Measurements from ENCODE around the gene PSMA8.

Gene PSMA8

DNA sequence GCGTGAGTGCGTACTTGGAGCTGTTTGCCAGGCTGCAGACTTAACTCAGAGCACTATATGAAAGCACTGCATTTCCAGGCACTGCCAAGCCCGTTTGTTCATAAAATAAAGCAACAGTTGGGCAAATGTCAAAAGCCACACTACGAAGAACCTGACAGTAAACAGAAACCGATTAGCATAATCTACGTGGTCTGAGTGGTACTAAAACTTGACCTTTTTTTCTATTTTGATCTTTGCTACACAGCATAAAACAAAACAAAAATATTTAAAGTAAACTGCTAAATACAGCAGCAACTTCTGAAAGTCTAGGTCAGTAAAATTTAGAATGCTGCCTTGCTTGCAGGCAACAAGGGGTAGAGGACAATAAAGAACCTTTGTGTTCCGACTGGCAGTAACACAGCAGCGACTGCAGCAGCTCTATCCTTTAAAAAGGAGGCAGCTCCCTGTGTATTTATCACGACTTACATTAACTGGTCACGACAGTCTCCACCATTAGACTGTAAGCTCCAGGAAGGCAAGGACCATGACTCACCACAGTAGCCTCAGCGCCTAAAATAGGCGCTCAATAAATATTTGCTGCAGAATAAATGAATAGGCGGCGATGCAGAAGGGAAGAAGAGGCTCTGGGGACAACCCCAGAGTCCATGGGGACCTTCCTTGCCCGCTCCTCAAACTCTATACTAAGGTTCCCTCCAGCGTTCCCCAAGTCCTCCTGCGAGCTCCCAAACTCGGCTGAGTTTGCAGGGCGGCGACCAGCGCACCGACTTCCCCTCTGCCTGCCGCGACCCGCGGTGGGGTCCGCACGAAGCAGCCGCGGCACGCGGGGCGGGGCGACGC, 44.2 kb upstream of the PSMA8 start:
- DNase-seq: peak; percentile 70
- Histone ChIP-seq H3K79me1 (replicated peaks; ENCODE audit: low read length, poor library complexity, severe bottlenecking) (no peaks in the 10 kb centered on the region), H4K8ac (ENCODE audit: low read length) (peak overlapping the region; percentile 99)

DNA sequence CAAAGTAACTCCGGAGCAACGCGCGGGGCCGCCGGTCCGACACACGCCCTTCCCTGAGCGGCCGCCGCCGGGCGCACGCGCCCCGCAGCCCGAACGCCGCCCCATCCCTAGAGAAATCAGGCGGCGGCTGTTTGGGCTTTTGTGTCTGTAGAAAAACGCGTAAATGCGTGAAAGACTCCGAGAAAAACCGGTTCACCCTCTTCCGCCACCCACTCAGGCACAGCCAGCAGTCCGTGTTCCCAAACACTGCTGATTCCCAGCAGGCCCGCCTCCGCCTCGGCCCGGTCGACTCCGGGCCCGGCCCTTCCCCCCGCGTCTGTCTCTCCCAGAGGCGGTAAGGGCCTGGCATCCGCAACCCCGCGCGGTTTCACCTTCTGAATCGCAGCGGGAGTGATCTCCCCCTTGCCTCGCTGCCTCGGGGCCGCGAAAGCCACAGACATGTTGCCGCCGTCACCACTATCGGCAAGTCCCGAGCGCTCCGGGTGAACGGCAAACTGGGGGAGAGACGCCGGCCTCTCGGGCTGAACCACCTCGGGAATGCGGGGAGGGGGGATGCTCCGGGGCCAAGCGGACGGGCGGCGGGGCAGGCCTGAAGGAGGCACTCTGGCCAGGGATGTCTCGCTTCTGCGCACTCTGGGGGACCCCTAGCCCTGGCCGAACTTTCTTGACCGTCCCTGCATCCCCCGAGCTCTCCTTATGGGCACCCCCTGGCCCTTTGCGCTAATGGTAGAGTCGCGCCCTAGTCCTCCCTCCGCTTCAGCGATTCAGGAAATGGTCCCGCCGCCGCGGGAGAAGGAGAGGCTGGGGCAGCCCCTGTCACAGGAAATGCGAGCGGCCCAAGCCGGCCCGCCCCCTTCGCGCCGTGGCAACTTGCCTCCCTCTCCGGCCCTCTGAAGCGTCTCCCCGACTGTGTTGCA, 43.3 kb upstream of the PSMA8 start, which contains the start of gene SS18:
Gene SS18, minus strand, starts transcription at position 484 of the 917 bp plus-strand sequence. Its CDS starts 44 bp downstream, at position 440.
- peak; percentile 97 for DNase-seq
- H2AFZ ChIP-seq (ENCODE audit: low read depth, low read length): peak within 1 kb of the TSS; percentile 69
- no peaks in the 10 kb centered on the region for H3K79me1 ChIP-seq (replicated peaks; ENCODE audit: low read length, poor library complexity, severe bottlenecking)
- no peaks in the 10 kb centered on the region for H3K4me1 ChIP-seq (ENCODE audit: control insufficient read depth, insufficient read depth, low read depth, low read length)
- peaks cover 4 to 20% of the 10 kb centered on the region in 2 experiments for H3K36me3 ChIP-seq (ENCODE audit: control insufficient read depth in 1 of 2, insufficient read depth in 2 of 2, low read depth in 1 of 2, low read length in 2 of 2)
- under 1% methylated on average over 87 of the region's 89 CpGs for WGBS
- no peaks in the 10 kb centered on the region for H3K9me3 ChIP-seq (ENCODE audit: control insufficient read depth, low read length)
- H3K4ac ChIP-seq (ENCODE audit: low read depth in 1 of 2, low read length in 2 of 2): peak within 1 kb of the TSS; percentile 98 to 100
- H4K91ac ChIP-seq (ENCODE audit: low read length): peak within 1 kb of the TSS; percentile 99
- peak within 1 kb of the TSS; percentile 99 to 100 for H3K18ac ChIP-seq (ENCODE audit: low read depth in 1 of 2, low read length in 2 of 2)
- H3K27ac ChIP-seq (ENCODE audit: low read length, poor library complexity, severe bottlenecking): peak within 1 kb of the TSS; percentile 100
- peak within 1 kb of the TSS; percentile 70 for H2AK5ac ChIP-seq (ENCODE audit: low read length, severe bottlenecking)
- H3K23ac ChIP-seq (ENCODE audit: low read length in 2 of 2): peak within 1 kb of the TSS; percentile 96
- peak within 1 kb of the TSS; percentile 99 for H2BK5ac ChIP-seq (ENCODE audit: low read depth, low read length, poor library complexity, severe bottlenecking)
- H3K27me3 ChIP-seq (ENCODE audit: control insufficient read depth in 1 of 2, insufficient read depth in 1 of 2, low read length in 2 of 2): no peaks in the 10 kb centered on the region
- peak within 1 kb of the TSS; percentile 86 to 89 for H2BK12ac ChIP-seq (ENCODE audit: low read length in 2 of 2)
- H2BK120ac ChIP-seq (ENCODE audit: low read depth, low read length): peak within 1 kb of the TSS; percentile 99
- peak within 1 kb of the TSS; percentile 57 to 100 for H3K14ac ChIP-seq (ENCODE audit: low read length in 2 of 2)
- H4K8ac ChIP-seq (ENCODE audit: low read length): peak within 1 kb of the TSS; percentile 99
- H3K9ac ChIP-seq (ENCODE audit: low read length): peak within 1 kb of the TSS; percentile 97
- H3K4me3 ChIP-seq (ENCODE audit: insufficient read depth in 1 of 2, low read depth in 1 of 2, low read length in 2 of 2): peak within 1 kb of the TSS; percentile 94 to 95
- H2BK15ac ChIP-seq (ENCODE audit: low read depth, poor library complexity, severe bottlenecking): peak within 1 kb of the TSS; percentile 100
- peak within 1 kb of the TSS; percentile 73 for H3K4me2 ChIP-seq (ENCODE audit: low read length, poor library complexity, severe bottlenecking)

More for the DNA sequence above, 44.2 kb upstream of the PSMA8 start:
- Histone ChIP-seq H4K91ac (ENCODE audit: low read length) (peak overlapping the region; percentile 50), H3K27me3 (ENCODE audit: control insufficient read depth in 1 of 2, insufficient read depth in 1 of 2, low read length in 2 of 2) (no peaks in the 10 kb centered on the region), H3K4me1 (ENCODE audit: control insufficient read depth, insufficient read depth, low read depth, low read length) (no peaks in the 10 kb centered on the region), H2BK120ac (ENCODE audit: low read depth, low read length) (peak overlapping the region; percentile 99), H2AK5ac (ENCODE audit: low read length, severe bottlenecking) (no peak overlapping the region), H3K23ac (ENCODE audit: low read length in 2 of 2) (peak overlapping the region in 1 of 2 experiments; percentile 96), H3K9ac (ENCODE audit: low read length) (peak overlapping the region; percentile 97), H2AFZ (ENCODE audit: low read depth, low read length) (no peak overlapping the region), H3K4me2 (ENCODE audit: low read length, poor library complexity, severe bottlenecking) (peak overlapping the region; percentile 73), H2BK5ac (ENCODE audit: low read depth, low read length, poor library complexity, severe bottlenecking) (peak overlapping the region; percentile 99), H3K9me3 (ENCODE audit: control insufficient read depth, low read length) (no peaks in the 10 kb centered on the region), H3K36me3 (ENCODE audit: control insufficient read depth in 1 of 2, insufficient read depth in 2 of 2, low read depth in 1 of 2, low read length in 2 of 2) (peaks cover 4 to 28% of the 10 kb centered on the region in 2 experiments), H3K4ac (ENCODE audit: low read depth in 1 of 2, low read length in 2 of 2) (peak overlapping the region; percentile 64 to 100), H3K18ac (ENCODE audit: low read depth in 1 of 2, low read length in 2 of 2) (peak overlapping the region; percentile 99 to 100), H3K27ac (ENCODE audit: low read length, poor library complexity, severe bottlenecking) (peak overlapping the region; percentile 40), H2BK12ac (ENCODE audit: low read length in 2 of 2) (no peak overlapping the region), H3K4me3 (ENCODE audit: insufficient read depth in 1 of 2, low read depth in 1 of 2, low read length in 2 of 2) (peak overlapping the region; percentile 94 to 95), H2BK15ac (ENCODE audit: low read depth, poor library complexity, severe bottlenecking) (peak overlapping the region; percentile 90), H3K14ac (ENCODE audit: low read length in 2 of 2) (peak overlapping the region; percentile 53 to 57)
- WGBS: 5% methylated on average over 24 of the region's 35 CpGs

DNA sequence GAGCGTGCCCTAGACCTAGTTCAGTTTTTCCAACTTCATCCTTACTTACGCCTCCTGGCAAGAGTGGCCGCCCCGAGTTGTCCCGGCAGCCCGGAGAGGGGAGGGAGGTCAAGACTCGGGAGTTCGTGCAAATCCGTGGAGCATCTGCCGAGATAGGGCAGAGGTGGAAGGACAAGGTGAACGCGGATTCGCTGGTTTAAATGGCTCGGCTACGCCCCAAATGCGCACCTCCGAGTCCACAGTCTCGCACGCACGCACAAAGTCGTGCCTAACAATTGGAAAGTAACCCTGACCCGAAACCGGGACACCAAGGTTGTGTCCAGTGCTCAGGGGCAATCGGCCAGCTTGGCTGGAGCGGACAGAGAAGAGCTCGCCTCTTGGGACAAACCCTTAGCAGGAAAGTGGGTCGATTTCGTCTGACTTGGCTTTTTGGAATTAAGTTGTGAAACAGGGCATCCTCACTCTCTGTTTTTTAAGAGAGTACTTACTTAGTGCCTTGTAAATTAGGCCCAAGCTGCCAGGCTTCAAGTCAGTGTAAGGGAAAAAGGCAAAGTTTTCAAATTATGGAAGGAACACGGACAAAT, 42.5 kb upstream of the PSMA8 start:
- peak overlapping the region; percentile 41 to 96 for H3K18ac ChIP-seq (ENCODE audit: low read depth in 1 of 2, low read length in 2 of 2)

More for the DNA sequence above, 42.5 kb upstream of the PSMA8 start:
- Histone ChIP-seq H3K14ac (ENCODE audit: low read length in 2 of 2) (no peak overlapping the region), H3K79me1 (replicated peaks; ENCODE audit: low read length, poor library complexity, severe bottlenecking) (no peaks in the 10 kb centered on the region), H3K9me3 (ENCODE audit: control insufficient read depth, low read length) (no peaks in the 10 kb centered on the region), H4K8ac (ENCODE audit: low read length) (peak overlapping the region; percentile 98), H2AFZ (ENCODE audit: low read depth, low read length) (peak overlapping the region; percentile 69), H2BK5ac (ENCODE audit: low read depth, low read length, poor library complexity, severe bottlenecking) (peak overlapping the region; percentile 91), H2AK5ac (ENCODE audit: low read length, severe bottlenecking) (no peak overlapping the region), H3K36me3 (ENCODE audit: control insufficient read depth in 1 of 2, insufficient read depth in 2 of 2, low read depth in 1 of 2, low read length in 2 of 2) (peaks cover 4 to 12% of the 10 kb centered on the region in 2 experiments), H3K4me1 (ENCODE audit: control insufficient read depth, insufficient read depth, low read depth, low read length) (no peaks in the 10 kb centered on the region), H3K4me3 (ENCODE audit: insufficient read depth in 1 of 2, low read depth in 1 of 2, low read length in 2 of 2) (peak overlapping the region; percentile 94 to 95), H3K4me2 (ENCODE audit: low read length, poor library complexity, severe bottlenecking) (peak overlapping the region; percentile 73), H3K9ac (ENCODE audit: low read length) (peak overlapping the region; percentile 97), H3K27ac (ENCODE audit: low read length, poor library complexity, severe bottlenecking) (peak overlapping the region; percentile 100), H4K91ac (ENCODE audit: low read length) (peak overlapping the region; percentile 89), H3K27me3 (ENCODE audit: control insufficient read depth in 1 of 2, insufficient read depth in 1 of 2, low read length in 2 of 2) (no peaks in the 10 kb centered on the region), H3K23ac (ENCODE audit: low read length in 2 of 2) (no peak overlapping the region), H2BK15ac (ENCODE audit: low read depth, poor library complexity, severe bottlenecking) (peak overlapping the region; percentile 69), H3K4ac (ENCODE audit: low read depth in 1 of 2, low read length in 2 of 2) (peak overlapping the region; percentile 19 to 98), H2BK12ac (ENCODE audit: low read length in 2 of 2) (peak overlapping the region; percentile 23 to 89), H2BK120ac (ENCODE audit: low read depth, low read length) (peak overlapping the region; percentile 79)
- peak; percentile 92 for DNase-seq
- 2% methylated on average over 27 of the region's 29 CpGs for WGBS

Data from mesenchymal stem cell (in vitro differentiated cells and primary cell).